ENCODE data around the gene CERS6.

GRCh38 chr2:168731616-168732015, 275.5 kb downstream of the CERS6 start:
- TF ChIP-seq, protein P1, sequence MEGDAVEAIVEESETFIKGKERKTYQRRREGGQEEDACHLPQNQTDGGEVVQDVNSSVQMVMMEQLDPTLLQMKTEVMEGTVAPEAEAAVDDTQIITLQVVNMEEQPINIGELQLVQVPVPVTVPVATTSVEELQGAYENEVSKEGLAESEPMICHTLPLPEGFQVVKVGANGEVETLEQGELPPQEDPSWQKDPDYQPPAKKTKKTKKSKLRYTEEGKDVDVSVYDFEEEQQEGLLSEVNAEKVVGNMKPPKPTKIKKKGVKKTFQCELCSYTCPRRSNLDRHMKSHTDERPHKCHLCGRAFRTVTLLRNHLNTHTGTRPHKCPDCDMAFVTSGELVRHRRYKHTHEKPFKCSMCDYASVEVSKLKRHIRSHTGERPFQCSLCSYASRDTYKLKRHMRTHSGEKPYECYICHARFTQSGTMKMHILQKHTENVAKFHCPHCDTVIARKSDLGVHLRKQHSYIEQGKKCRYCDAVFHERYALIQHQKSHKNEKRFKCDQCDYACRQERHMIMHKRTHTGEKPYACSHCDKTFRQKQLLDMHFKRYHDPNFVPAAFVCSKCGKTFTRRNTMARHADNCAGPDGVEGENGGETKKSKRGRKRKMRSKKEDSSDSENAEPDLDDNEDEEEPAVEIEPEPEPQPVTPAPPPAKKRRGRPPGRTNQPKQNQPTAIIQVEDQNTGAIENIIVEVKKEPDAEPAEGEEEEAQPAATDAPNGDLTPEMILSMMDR (IDR thresholded peaks at IDR 0.05): no peak
- no peak for TF ChIP-seq POLR2A (IDR thresholded peaks at IDR 0.05)

All from thyroid gland (tissue), 4 donors.